ENCODE data around the gene TP53AIP1.

TP53AIP1 gene

GRCh38 chr11:128907585-128907984 lies 35.1 kb downstream of the TP53AIP1 start:
- ChIA-PET POLR2A (no interaction called here), CTCF (interaction anchor here (1.0 to 5.7 kb wide), 3 partner anchors 22 to 31 kb away, joined by 3 to 45 read pairs (median 3); no protein-coding TSS in a partner anchor)
- TF ChIP-seq CTCF (IDR thresholded peaks at IDR 0.05; ENCODE audit: control extremely low read depth, extremely low read depth, low read depth, missing control alignments): no peak
- DNase-seq (ENCODE audit: extremely low spot score): no peak

GRCh38 chr11:128906185-128907050 lies 36.3 kb downstream of the TP53AIP1 start:
- ChIA-PET POLR2A (interaction anchor here (0.6 kb wide), 1 partner anchor 22 kb away, joined by 5 read pairs; no protein-coding TSS in a partner anchor), CTCF (interaction anchor here (0.9 to 5.7 kb wide), 7 partner anchors 10 to 86 kb away, joined by 3 to 45 read pairs (median 4); no protein-coding TSS in a partner anchor)
- DNase-seq (ENCODE audit: extremely low spot score): no peak
- TF ChIP-seq CTCF (IDR thresholded peaks at IDR 0.05; ENCODE audit: control extremely low read depth, extremely low read depth, low read depth, missing control alignments): no peak

- DNase-seq (ENCODE audit: extremely low spot score): peak; percentile 61
- POLR2A ChIA-PET: interaction anchor here (0.6 kb wide), 1 partner anchor 21 kb away, joined by 5 read pairs; no protein-coding TSS in a partner anchor
- peak; percentile 24 for TF ChIP-seq CTCF (IDR thresholded peaks at IDR 0.05; ENCODE audit: control extremely low read depth, extremely low read depth, low read depth, missing control alignments)
- CTCF ChIA-PET: interaction anchor here (0.9 to 5.7 kb wide), 9 partner anchors 11 to 687 kb away, joined by 3 to 45 read pairs (median 4); no protein-coding TSS in a partner anchor
Observed at GRCh38 chr11:128905345-128906184, 37.1 kb downstream of the TP53AIP1 start.

GRCh38 chr11:128904656-128905344 lies 37.9 kb downstream of the TP53AIP1 start:
- peak; percentile 62 for DNase-seq (ENCODE audit: extremely low spot score)
- TF ChIP-seq CTCF (IDR thresholded peaks at IDR 0.05; ENCODE audit: control extremely low read depth, extremely low read depth, low read depth, missing control alignments): no peak
- ChIA-PET POLR2A (no interaction called here), CTCF (interaction anchor here (1.0 to 5.7 kb wide), 10 partner anchors 11 to 686 kb away, joined by 3 to 45 read pairs (median 6); no protein-coding TSS in a partner anchor)

- ChIA-PET CTCF (interaction anchor here (1.0 to 5.7 kb wide), 7 partner anchors 10 to 686 kb away, joined by 3 to 45 read pairs (median 6); no protein-coding TSS in a partner anchor), POLR2A (no interaction called here)
- no peak for TF ChIP-seq CTCF (IDR thresholded peaks at IDR 0.05; ENCODE audit: control extremely low read depth, extremely low read depth, low read depth, missing control alignments)
- no peak for DNase-seq (ENCODE audit: extremely low spot score)
Observed at GRCh38 chr11:128904303-128904655, 38.4 kb downstream of the TP53AIP1 start.

All from GM10248 (cell line).